ENCODE measurements around the gene OSBPL9. TPM values are rescaled to one million over a fixed set of nuclear protein-coding genes. Genes with fewer than 3 reads are reported as not detected.

OSBPL9 gene
- total and polyA plus RNA-seq, 9 of the 15 experiments (the other 6 are each of a cell fraction or from before 2014, with no cell fraction given): 43.9 to 217 (median 170) TPM

GRCh38 chr1:51615780-51616291 is 1.1 kb upstream of the OSBPL9 start:
- Histone ChIP-seq H3K79me2 (ENCODE audit: control insufficient read depth, insufficient read depth, low read length) (peaks cover 39% of the 10 kb centered on the region), H3K27me3 (ENCODE audit: control insufficient read depth in 2 of 2, insufficient read depth in 2 of 2, low read length in 2 of 2) (no peaks in the 10 kb centered on the region), H3K27ac (ENCODE audit: extremely low read depth, low read depth, low read length) (no peak overlapping the region), H3K9me3 (replicated peaks; ENCODE audit: control insufficient read depth, insufficient read depth, low read depth, low read length) (no peaks in the 10 kb centered on the region), H3K36me3 (ENCODE audit: control insufficient read depth, insufficient read depth, low read length) (no peaks in the 10 kb centered on the region), H3K4me3 (no peak overlapping the region), H2AFZ (ENCODE audit: low read depth, low read length) (peak overlapping the region; percentile 66), H3K9me1 (ENCODE audit: control insufficient read depth, insufficient read depth, low read length) (no peaks in the 10 kb centered on the region), H3K4me2 (ENCODE audit: insufficient read depth, low read length) (no peak overlapping the region), H3K4me1 (replicated peaks in 1 of 2; ENCODE audit: control insufficient read depth in 2 of 2, insufficient read depth in 2 of 2, low read length in 2 of 2) (peaks cover 12 to 27% of the 10 kb centered on the region in 2 experiments; a peak in 4 of 5 replicates), H3K9ac (ENCODE audit: insufficient read depth in 1 of 2, low read depth in 2 of 2, low read length in 2 of 2) (peak overlapping the region in 1 of 2 experiments; percentile 21; a peak in 1 of 4 replicates), H4K20me1 (replicated peaks; ENCODE audit: control insufficient read depth, insufficient read depth, low read length) (peaks cover 3% of the 10 kb centered on the region; the same call in 1 of the 2 replicates)
- BruUV-seq (replicated peaks): no TSS peak
- CTCF ChIA-PET (ENCODE audit: low intra/inter-chr PET ratio): no interaction called here
- FAIRE-seq (no peak), ATAC-seq (no peak), DNase-seq (ENCODE audit: extremely low read depth in 1 of 4, low spot score in 3 of 4) (no peak)
- intact Hi-C loops (cut with micrococcal nuclease): no loop called here
- in situ Hi-C loops (cut with MboI): no loop called here
- POLR2A ChIA-PET: interaction anchor here (1.5 kb wide), 1 partner anchor 16 kb away, joined by 3 read pairs; no protein-coding TSS in a partner anchor
- 79% methylated on average over 10 of the region's 10 CpGs for WGBS (ENCODE audit: insufficient coverage, low coverage, missing lambda C conversion rate)
- TF ChIP-seq NFIC (IDR thresholded peaks at IDR 0.05) (no peak), KLF13 (tag; IDR thresholded peaks at IDR 0.05; ENCODE audit: borderline replicate concordance, low read depth) (no peak), ZMIZ1 (IDR thresholded peaks at IDR 0.05; ENCODE audit: low read depth in 2 of 2, low read length in 2 of 2) (no peak), ATF7 (IDR thresholded peaks at IDR 0.05) (peak; percentile 25; the same call in 1 of the 2 replicates), CTCF (IDR thresholded peaks at IDR 0.05 in 2 of 3, conservative IDR thresholded peaks at IDR 0.05 in 1 of 3; ENCODE audit: insufficient read depth in 2 of 3, low read depth in 1 of 3, low read length in 3 of 3) (0 out of 6 replicates have a peak, but pooled peaks of 1 of the 3 experiments have one; percentile 6), ZC3H8 (IDR thresholded peaks at IDR 0.05) (no peak), MAX (CRISPR knock-in tag; IDR thresholded peaks at IDR 0.05) (no peak), CTCFL (IDR thresholded peaks at IDR 0.05; ENCODE audit: borderline replicate concordance, insufficient read depth, low read depth, low read length, poor library complexity, severe bottlenecking) (no peak), RBFOX2 (IDR thresholded peaks at IDR 0.05; ENCODE audit: low read depth, low read length) (no peak), ATF3 (IDR thresholded peaks at IDR 0.05) (peak; percentile 86), ATF3 (CRISPR knock-in tag; conservative IDR thresholded peaks at IDR 0.05) (no peak), JUND (IDR thresholded peaks at IDR 0.05; ENCODE audit: borderline replicate concordance, low read depth, low read length) (peak; percentile 19; the same call in 1 of the 2 replicates), JUND (tag; IDR thresholded peaks at IDR 0.05; ENCODE audit: borderline replicate concordance, low read depth, low read length) (no peak)
